Duodenal mucosa (tissue), 2 donors: ENCODE results near the gene CCER1.

Experiments
- H3K27ac ChIP-seq: one replicate; pipeline ENCODE4 v1.7.0; 2013; ENCODE audit warnings: low read depth, low read length
- H3K27me3 ChIP-seq, 2 donors: one replicate each; pipeline ENCODE4 v1.7.0; 2013; ENCODE audit warnings: low read length in 2 of 2, control low read depth in 1 of 2; ENCODE audit not compliant: insufficient read depth in 2 of 2, control insufficient read depth in 1 of 2
- H3K36me3 ChIP-seq, 2 donors: one replicate each; pipeline ENCODE4 v1.7.0; 2013; ENCODE audit warnings: low read length in 2 of 2, control low read depth in 1 of 2; ENCODE audit not compliant: insufficient read depth in 2 of 2, control insufficient read depth in 1 of 2
- H3K4me1 ChIP-seq, 2 donors: one replicate each; pipeline ENCODE4 v1.7.0; 2013; ENCODE audit warnings: low read length in 2 of 2, control low read depth in 1 of 2; ENCODE audit not compliant: insufficient read depth in 2 of 2, control insufficient read depth in 1 of 2
- H3K4me3 ChIP-seq, 2 donors: one replicate each; pipeline ENCODE4 v1.7.0; 2013; ENCODE audit warnings: low read length in 2 of 2, low read depth in 1 of 2
- H3K9ac ChIP-seq, 2 donors: one replicate each; pipeline ENCODE4 v1.7.0; 2013; ENCODE audit warnings: low read length in 2 of 2, low read depth in 1 of 2
- H3K9me3 ChIP-seq, 2 donors: one replicate each; pipeline ENCODE4 v1.7.0; 2013; ENCODE audit warnings: low read length in 2 of 2, control low read depth in 1 of 2; ENCODE audit not compliant: control insufficient read depth in 1 of 2

Gene CCER1

GRCh38 chr12:90969851-90970250, 14.9 kb upstream of the CCER1 start:
- H3K9ac ChIP-seq, result no peak overlapping the region
- H3K27ac ChIP-seq, result no peak overlapping the region
- H3K27me3 ChIP-seq, result no peaks in the 10 kb centered on the region
- H3K9me3 ChIP-seq, result no peaks in the 10 kb centered on the region
- no peaks in the 10 kb centered on the region for H3K4me1 ChIP-seq
- H3K36me3 ChIP-seq, result no peaks in the 10 kb centered on the region
- no peak overlapping the region for H3K4me3 ChIP-seq

- Histone ChIP-seq H3K27ac (no peak overlapping the region), H3K27me3 (no peaks in the 10 kb centered on the region), H3K9ac (no peak overlapping the region), H3K36me3 (no peaks in the 10 kb centered on the region), H3K4me3 (no peak overlapping the region), H3K9me3 (no peaks in the 10 kb centered on the region), H3K4me1 (no peaks in the 10 kb centered on the region)
Observed at GRCh38 chr12:90969346-90969745, 14.4 kb upstream of the CCER1 start.

- no peaks in the 10 kb centered on the region for H3K27me3 ChIP-seq
- H3K4me3 ChIP-seq, result no peak overlapping the region
- no peak overlapping the region for H3K9ac ChIP-seq
- no peaks in the 10 kb centered on the region for H3K4me1 ChIP-seq
- no peaks in the 10 kb centered on the region for H3K9me3 ChIP-seq
- no peak overlapping the region for H3K27ac ChIP-seq
- H3K36me3 ChIP-seq, result no peaks in the 10 kb centered on the region
Observed at GRCh38 chr12:90965204-90965603, 10.2 kb upstream of the CCER1 start.

DNA sequence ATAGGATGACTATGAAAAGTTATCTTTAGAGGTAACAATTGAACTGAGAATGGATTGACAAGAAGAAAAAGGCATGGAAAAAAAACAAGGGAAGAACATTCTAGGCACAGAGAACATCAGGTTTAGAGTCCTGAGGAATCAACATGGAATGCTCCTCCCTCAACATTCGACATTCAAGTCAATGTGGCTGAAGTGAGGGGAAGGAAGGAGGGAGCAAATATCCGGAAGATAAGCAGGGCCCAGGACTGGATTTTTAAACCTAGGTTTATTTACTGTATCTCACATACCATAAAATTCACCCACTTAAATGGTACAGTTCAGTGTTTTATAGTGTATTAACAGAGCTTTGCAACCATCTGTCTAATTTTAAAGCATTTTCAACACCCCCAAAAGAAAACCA, 9.6 kb upstream of the CCER1 start:
- Histone ChIP-seq H3K9me3 (no peaks in the 10 kb centered on the region), H3K4me3 (no peak overlapping the region)

DNA sequence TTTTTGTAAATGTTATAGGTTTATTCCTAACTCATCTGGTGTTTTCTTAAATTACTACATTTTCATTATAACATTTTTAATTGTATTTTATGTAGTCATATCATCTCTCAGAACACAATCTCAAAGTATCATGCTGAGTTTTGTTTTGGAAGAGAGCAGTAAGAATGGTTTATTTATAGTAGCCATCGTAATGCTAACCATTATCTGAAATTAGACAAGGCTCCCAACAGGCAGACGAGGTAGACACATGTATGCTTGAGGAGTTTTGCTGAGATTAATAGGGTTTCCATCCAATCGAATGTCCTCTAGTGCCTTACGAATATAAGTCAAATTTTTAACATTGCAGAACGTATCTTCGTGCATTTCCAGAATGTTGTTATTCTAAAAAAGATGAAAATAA, 9.0 kb upstream of the CCER1 start:
- Histone ChIP-seq H3K4me1 (no peaks in the 10 kb centered on the region), H3K9me3 (no peaks in the 10 kb centered on the region), H3K27ac (no peak overlapping the region), H3K27me3 (no peaks in the 10 kb centered on the region), H3K36me3 (no peaks in the 10 kb centered on the region), H3K4me3 (no peak overlapping the region), H3K9ac (no peak overlapping the region)

More for the DNA sequence above, 9.6 kb upstream of the CCER1 start:
- Histone ChIP-seq H3K4me1 (no peaks in the 10 kb centered on the region), H3K27me3 (no peaks in the 10 kb centered on the region), H3K36me3 (no peaks in the 10 kb centered on the region), H3K9ac (no peak overlapping the region), H3K27ac (no peak overlapping the region)

DNA sequence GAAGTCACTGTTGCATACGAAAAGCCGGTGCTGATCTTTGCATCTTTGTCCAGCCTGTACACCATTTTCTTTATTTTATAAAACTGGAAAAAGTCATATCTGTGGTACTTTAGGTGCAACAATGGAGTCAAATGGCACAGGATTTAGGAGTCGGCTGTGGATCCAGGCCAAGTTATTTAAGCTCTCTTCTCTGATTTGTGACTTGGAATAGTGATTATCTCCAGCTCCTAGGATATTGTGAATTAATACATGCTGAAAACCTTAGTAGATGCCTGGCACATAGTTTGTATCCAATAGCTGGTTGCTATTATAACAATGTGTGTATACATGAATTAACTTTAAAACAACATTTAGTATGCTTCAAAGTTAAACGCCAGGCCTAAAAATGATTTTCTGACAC, 6.2 kb upstream of the CCER1 start:
- no peaks in the 10 kb centered on the region for H3K36me3 ChIP-seq
- no peak overlapping the region for H3K9ac ChIP-seq
- H3K27me3 ChIP-seq, result no peaks in the 10 kb centered on the region
- no peaks in the 10 kb centered on the region for H3K9me3 ChIP-seq
- H3K4me1 ChIP-seq, result no peaks in the 10 kb centered on the region
- no peak overlapping the region for H3K27ac ChIP-seq
- H3K4me3 ChIP-seq, result no peak overlapping the region

DNA sequence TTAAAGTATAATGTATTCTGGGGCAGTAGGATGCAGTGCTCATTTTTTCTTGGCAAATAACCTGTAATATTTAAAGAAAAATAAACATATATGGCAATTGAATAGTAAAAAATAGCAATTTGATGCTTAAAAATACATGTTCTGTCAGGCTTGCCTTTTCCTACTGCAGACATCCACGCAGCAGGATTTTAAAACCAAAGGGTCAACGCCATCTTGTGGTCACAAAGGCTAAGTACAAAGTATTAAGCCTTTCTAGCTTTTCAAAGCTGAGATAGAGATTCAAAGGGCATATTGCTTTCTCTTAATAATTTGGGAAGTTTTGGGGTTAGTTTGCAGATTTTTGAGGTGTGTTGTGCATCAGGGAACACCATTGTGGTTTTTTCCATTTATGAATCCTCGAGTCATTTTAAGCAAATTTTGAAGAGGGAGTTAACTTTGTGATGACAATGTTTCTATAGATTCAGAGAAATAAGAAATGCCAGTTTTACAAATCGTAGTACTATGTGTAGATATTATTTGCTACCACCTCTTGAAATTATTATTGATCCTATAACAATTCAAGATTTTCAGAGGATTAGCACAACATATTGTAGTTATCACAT, 4.7 kb upstream of the CCER1 start:
- no peaks in the 10 kb centered on the region for H3K36me3 ChIP-seq
- no peak overlapping the region for H3K27ac ChIP-seq
- no peaks in the 10 kb centered on the region for H3K27me3 ChIP-seq
- no peaks in the 10 kb centered on the region for H3K4me1 ChIP-seq
- H3K4me3 ChIP-seq, result no peak overlapping the region
- no peak overlapping the region for H3K9ac ChIP-seq
- no peaks in the 10 kb centered on the region for H3K9me3 ChIP-seq

GRCh38 chr12:90959032-90959431, 4.1 kb upstream of the CCER1 start:
- Histone ChIP-seq H3K27me3 (no peaks in the 10 kb centered on the region), H3K4me1 (no peaks in the 10 kb centered on the region), H3K36me3 (no peaks in the 10 kb centered on the region), H3K9ac (no peak overlapping the region), H3K4me3 (no peak overlapping the region), H3K9me3 (no peaks in the 10 kb centered on the region), H3K27ac (no peak overlapping the region)

GRCh38 chr12:90958347-90958746, 3.4 kb upstream of the CCER1 start:
- Histone ChIP-seq H3K27ac (no peak overlapping the region), H3K4me1 (no peaks in the 10 kb centered on the region), H3K9ac (no peak overlapping the region), H3K4me3 (no peak overlapping the region), H3K27me3 (no peaks in the 10 kb centered on the region), H3K9me3 (no peaks in the 10 kb centered on the region), H3K36me3 (no peaks in the 10 kb centered on the region)

DNA sequence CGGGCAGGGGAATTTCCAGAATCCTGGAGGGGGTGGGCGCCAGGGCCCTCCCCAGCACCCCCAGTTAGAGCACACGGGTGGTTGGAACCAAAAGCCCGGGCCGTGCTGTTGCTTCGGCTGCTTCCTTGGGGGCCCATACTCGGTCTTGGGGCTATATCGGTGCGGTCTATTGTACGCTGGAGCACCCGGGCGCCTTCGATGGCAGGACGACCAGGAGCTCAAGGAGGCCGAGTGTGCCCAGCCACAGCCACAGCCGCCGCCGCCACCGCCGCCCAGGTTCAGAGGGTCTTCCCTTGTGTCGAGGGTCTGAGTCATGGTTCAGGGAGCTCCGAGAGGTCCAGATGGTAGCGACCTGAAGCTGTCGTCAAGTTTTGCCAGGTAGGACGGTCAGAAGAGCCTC, 548 bp downstream of the CCER1 start:
- no peaks in the 10 kb centered on the region for H3K9me3 ChIP-seq

GRCh38 chr12:90953956-90954421, 987 bp downstream of the CCER1 start:
- no peak overlapping the region for H3K4me3 ChIP-seq
- no peak overlapping the region for H3K27ac ChIP-seq
- no peaks in the 10 kb centered on the region for H3K27me3 ChIP-seq
- H3K4me1 ChIP-seq, result no peaks in the 10 kb centered on the region
- no peak overlapping the region for H3K9ac ChIP-seq
- no peaks in the 10 kb centered on the region for H3K9me3 ChIP-seq
- no peaks in the 10 kb centered on the region for H3K36me3 ChIP-seq

More for the DNA sequence above, 548 bp downstream of the CCER1 start:
- no peaks in the 10 kb centered on the region for H3K4me1 ChIP-seq
- H3K9ac ChIP-seq, result no peak overlapping the region
- H3K27ac ChIP-seq, result no peak overlapping the region
- H3K27me3 ChIP-seq, result no peaks in the 10 kb centered on the region
- H3K4me3 ChIP-seq, result no peak overlapping the region
- no peaks in the 10 kb centered on the region for H3K36me3 ChIP-seq
